GM18951 (cell line): ENCODE measurements around the gene SMYD1.

ENCODE experiments used
- POLR2A ChIP-seq: IDR thresholded peaks from 4 replicates; pipeline ENCODE4 v1.6.1; 2011; ENCODE audit warnings: mild to moderate bottlenecking; ENCODE audit not compliant: insufficient read length, insufficient read depth; ENCODE audit errors: extremely low read depth
- in situ Hi-C: fragments of 300-500 bp; cut with MboI; formaldehyde crosslinking; loops from one replicate; pipeline ENCODE4 v1.12.0; 2022; ENCODE audit warnings: low sequenced_read_pairs, mixed read lengths, inconsistent platforms; ENCODE audit not compliant: unreplicated experiment

Gene SMYD1

DNA sequence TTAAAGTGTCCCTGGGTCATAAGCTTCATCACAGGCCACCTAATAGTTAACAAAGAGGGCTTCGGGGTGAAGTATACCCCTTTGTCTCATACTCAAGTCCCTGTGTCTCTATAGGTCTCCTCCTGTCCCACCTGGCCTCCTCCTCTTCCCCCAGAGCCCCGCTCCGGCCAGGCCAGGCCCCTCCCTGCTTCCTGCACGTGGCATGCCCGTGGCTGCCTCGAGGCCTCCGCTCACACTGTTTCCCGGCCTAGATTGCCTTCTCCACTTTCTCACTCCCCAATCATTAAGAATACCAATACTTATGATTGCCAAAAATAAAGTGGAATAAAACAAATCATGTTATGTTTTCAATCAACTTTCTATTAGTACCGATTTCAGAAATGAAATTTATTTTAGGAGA is 18.8 kb downstream of the SMYD1 start:
- no peak for TF ChIP-seq POLR2A
- in situ Hi-C loops = no loop called here

DNA sequence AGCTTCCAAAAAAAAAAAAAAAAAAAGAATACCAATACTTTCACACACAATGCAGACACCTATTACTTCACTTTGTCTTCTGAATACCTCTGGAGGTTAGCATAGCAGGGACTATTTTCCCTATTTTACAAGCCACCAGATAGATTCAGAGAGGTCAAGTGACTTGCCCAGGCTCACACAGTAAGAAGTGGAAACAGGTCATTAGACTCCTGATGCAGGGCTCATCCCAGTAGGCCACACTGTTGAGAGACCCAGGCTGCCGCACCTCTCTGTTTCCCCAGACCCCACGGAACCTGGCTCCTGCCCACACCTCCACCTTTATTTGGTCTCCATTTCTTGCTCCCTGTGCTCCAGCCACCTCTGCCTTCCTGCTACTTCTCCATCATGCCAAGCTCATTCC is 19.4 kb downstream of the SMYD1 start:
- in situ Hi-C loops = no loop called here
- TF ChIP-seq POLR2A = no peak

- TF ChIP-seq POLR2A = no peak
- in situ Hi-C loops = no loop called here
These were observed 20.1 kb downstream of the SMYD1 start for GRCh38 chr2:88087763-88088162.

- no peak for TF ChIP-seq POLR2A
- in situ Hi-C loops = no loop called here
These were observed 21.4 kb downstream of the SMYD1 start for GRCh38 chr2:88088999-88089398.

- no peak for TF ChIP-seq POLR2A
- in situ Hi-C loops = no loop called here
These were observed 23.0 kb downstream of the SMYD1 start for GRCh38 chr2:88090446-88091283.

DNA sequence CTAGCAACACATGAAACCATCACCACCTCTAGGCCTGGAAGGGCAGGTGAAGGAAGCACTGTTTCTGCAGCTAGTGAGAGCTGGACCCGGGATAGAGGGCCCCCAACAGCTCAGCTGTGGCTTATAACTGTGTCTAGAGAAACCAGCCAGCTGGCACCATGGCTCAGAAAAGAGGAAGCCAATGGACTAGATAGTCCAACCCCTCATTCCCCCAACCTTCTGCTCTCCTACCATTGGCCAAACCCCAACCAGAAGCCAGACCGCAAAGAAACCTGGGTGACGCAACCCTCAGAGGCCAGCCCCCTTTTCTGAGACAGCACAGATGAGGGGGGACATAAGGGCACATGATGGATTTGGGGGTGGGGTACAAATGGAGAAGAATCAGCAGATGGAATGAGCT is 24.3 kb downstream of the SMYD1 start:
- in situ Hi-C loops = no loop called here
- no peak for TF ChIP-seq POLR2A

- TF ChIP-seq POLR2A = no peak
- in situ Hi-C loops = no loop called here
These were observed 25.1 kb downstream of the SMYD1 start for GRCh38 chr2:88092773-88093172.

- in situ Hi-C loops = no loop called here
- no peak for TF ChIP-seq POLR2A
These were observed 27.4 kb downstream of the SMYD1 start for GRCh38 chr2:88095022-88095421.

DNA sequence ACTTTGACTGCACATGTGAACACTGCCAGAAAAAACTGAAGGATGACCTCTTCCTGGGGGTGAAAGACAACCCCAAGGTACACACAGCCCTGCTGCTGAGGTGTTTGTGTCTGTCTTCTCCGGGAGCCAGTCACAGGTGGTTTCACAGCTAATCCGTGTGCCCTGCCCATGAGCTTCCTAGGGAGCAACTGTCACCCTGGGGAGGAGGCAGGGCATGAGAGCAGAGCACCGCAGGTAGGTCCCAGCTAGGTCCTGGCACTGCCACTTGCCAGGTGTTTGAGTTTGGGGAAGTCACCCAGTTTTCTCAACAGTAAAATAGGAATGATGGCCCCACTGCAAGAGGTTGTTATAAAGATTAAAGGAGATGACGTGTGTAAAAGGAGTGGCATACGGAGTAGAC is 29.1 kb downstream of the SMYD1 start:
- in situ Hi-C loops = no loop called here
- no peak for TF ChIP-seq POLR2A

- in situ Hi-C loops = no loop called here
These were observed 29.6 kb downstream of the SMYD1 start for GRCh38 chr2:88097192-88097591.

DNA sequence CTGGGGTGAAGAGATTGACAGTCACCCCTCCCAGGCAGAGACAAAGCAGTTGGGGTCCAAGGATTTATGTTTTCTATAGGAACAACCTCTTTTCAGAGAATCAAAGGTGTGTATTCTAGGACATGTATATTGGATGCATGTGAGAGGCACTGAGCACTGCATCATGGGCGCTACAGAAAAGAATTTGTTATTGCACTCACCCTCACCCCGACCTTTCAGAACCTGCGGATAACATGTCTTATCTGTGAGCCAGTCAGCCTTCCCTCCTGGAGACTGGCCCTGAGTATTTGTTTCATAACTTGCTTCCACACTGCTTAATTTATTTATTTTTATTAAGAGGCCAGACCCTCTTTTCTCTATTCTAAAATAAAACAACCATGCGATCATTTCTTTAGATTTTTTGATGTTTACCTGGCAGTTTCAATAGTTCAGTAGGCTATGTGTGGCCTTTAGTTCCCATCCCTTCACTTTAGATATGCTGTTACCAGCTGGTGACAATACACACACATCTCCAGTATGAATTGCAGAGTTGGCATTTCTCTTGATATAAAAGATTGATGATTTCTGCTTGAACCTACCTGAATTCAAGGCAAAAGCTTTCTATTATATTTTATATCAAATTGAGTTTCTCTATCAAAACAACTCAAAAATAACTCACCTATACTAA is 30.4 kb downstream of the SMYD1 start:
- no peak for TF ChIP-seq POLR2A
- in situ Hi-C loops = no loop called here

More at GRCh38 chr2:88097192-88097591, 29.6 kb downstream of the SMYD1 start:
- TF ChIP-seq POLR2A = no peak

- in situ Hi-C loops = no loop called here
- TF ChIP-seq POLR2A = no peak
These were observed 30.9 kb downstream of the SMYD1 start for GRCh38 chr2:88098558-88098900.

DNA sequence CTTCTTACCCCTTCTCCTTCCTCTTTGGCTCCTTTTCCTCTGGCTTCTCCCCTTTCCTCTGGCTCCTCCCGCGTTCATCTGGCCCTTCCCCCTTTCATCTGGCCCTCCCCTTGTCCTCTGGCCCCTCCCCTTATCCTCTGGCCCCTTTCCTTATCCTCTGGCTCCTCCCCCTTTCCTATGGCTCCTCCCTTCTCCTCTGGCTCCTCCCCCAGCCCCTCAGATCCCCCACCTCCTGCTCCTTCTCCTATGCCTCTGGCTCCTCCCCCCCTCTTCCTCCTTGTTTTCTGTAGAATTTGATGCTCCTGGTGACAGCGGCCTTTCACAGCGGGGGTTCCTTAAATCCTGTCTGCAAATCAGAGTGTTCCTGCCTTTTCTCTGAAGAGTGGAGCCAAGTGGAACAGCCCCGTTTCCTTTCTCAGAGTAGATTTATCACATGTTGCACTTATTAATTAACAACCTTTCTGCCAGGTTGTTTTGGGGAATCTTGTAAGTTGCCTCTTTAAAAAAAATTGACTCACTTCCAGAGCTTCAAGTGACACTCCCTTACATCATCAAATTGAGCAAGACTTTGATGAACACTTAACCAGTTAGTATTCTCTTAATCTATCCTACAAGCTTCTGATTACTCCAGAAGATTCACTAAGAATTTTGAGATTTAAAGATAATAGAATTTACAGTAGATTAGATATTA is 32.3 kb downstream of the SMYD1 start:
- in situ Hi-C loops = no loop called here
- TF ChIP-seq POLR2A = no peak

GRCh38 chr2:88100489-88100858 is 32.8 kb downstream of the SMYD1 start:
- in situ Hi-C loops = no loop called here
- TF ChIP-seq POLR2A = no peak
